ENCODE results near the gene PCNX2.

GRCh38 chr1:233211595-233211994, 83.9 kb downstream of the PCNX2 start:
- TF ChIP-seq CTCF (IDR thresholded peaks at IDR 0.05) (no peak), POLR2A (IDR thresholded peaks at IDR 0.05) (no peak)

All from body of pancreas (tissue), 4 donors.